ENCODE results near the gene AREL1. TPM values are rescaled to one million over a fixed set of nuclear protein-coding genes. Genes with fewer than 3 reads are reported as not detected.

AREL1 gene
- total RNA-seq, 4 donors from 2014 or later: 33.8 to 95.6 (median 65.1) TPM

GRCh38 chr14:74669256-74669655 lies 43.6 kb downstream of the AREL1 start:
- no peaks in the 10 kb centered on the region for H3K27me3 ChIP-seq
- no peak overlapping the region for H3K27ac ChIP-seq
- no peak overlapping the region for H3K4me3 ChIP-seq
- no peaks in the 10 kb centered on the region for H3K9me3 ChIP-seq
- peaks cover 0 to 98% (median 0%) of the 10 kb centered on the region in 3 donors for H3K36me3 ChIP-seq
- no peak for DNase-seq
- no peak for TF ChIP-seq CTCF (IDR thresholded peaks at IDR 0.05)
- TF ChIP-seq POLR2A (IDR thresholded peaks at IDR 0.05): no peak
- H3K4me1 ChIP-seq: no peaks in the 10 kb centered on the region

- no peaks in the 10 kb centered on the region for H3K4me1 ChIP-seq
- H3K27ac ChIP-seq: no peak overlapping the region
- TF ChIP-seq CTCF (IDR thresholded peaks at IDR 0.05) (no peak), POLR2A (IDR thresholded peaks at IDR 0.05) (no peak)
- H3K4me3 ChIP-seq: no peak overlapping the region
- peaks cover 0 to 98% (median 0%) of the 10 kb centered on the region in 3 donors for H3K36me3 ChIP-seq
- H3K27me3 ChIP-seq: no peaks in the 10 kb centered on the region
- no peaks in the 10 kb centered on the region for H3K9me3 ChIP-seq
- no peak for DNase-seq
Observed at GRCh38 chr14:74667758-74668157, 45.1 kb downstream of the AREL1 start.

- no peak for TF ChIP-seq POLR2A (IDR thresholded peaks at IDR 0.05)
- no peak for TF ChIP-seq CTCF (IDR thresholded peaks at IDR 0.05)
- Histone ChIP-seq H3K27me3 (no peaks in the 10 kb centered on the region), H3K9me3 (no peaks in the 10 kb centered on the region), H3K36me3 (peaks cover 0 to 95% (median 0%) of the 10 kb centered on the region in 3 donors), H3K4me3 (no peak overlapping the region), H3K27ac (no peak overlapping the region), H3K4me1 (no peaks in the 10 kb centered on the region)
- no peak for DNase-seq
Observed at GRCh38 chr14:74664717-74665116, 48.2 kb downstream of the AREL1 start.

- TF ChIP-seq POLR2A (IDR thresholded peaks at IDR 0.05) (no peak), CTCF (IDR thresholded peaks at IDR 0.05) (no peak)
- Histone ChIP-seq H3K4me1 (no peaks in the 10 kb centered on the region), H3K9me3 (no peaks in the 10 kb centered on the region), H3K27ac (no peak overlapping the region), H3K36me3 (peaks cover 0 to 87% (median 0%) of the 10 kb centered on the region in 3 donors), H3K4me3 (no peak overlapping the region), H3K27me3 (no peaks in the 10 kb centered on the region)
- no peak for DNase-seq
Observed at GRCh38 chr14:74663884-74664283, 49.0 kb downstream of the AREL1 start.

- Histone ChIP-seq H3K27me3 (no peaks in the 10 kb centered on the region), H3K27ac (no peak overlapping the region), H3K4me3 (no peak overlapping the region), H3K36me3 (peaks cover 0 to 70% (median 0%) of the 10 kb centered on the region in 3 donors), H3K9me3 (no peaks in the 10 kb centered on the region), H3K4me1 (no peaks in the 10 kb centered on the region)
- DNase-seq: no peak
- no peak for TF ChIP-seq POLR2A (IDR thresholded peaks at IDR 0.05)
- no peak for TF ChIP-seq CTCF (IDR thresholded peaks at IDR 0.05)
Observed at GRCh38 chr14:74661726-74662450, 51.0 kb downstream of the AREL1 start.

Data from Peyer's patch (tissue), 4 donors.